ENCODE data around the gene CBARP. TPM values are rescaled to one million over a fixed set of nuclear protein-coding genes. Genes with fewer than 3 reads are reported as not detected.

The CBARP gene
- total RNA-seq, 1 donor from 2014 or later, result 26.2 TPM

GRCh38 chr19:1229056-1229923 is 8.5 kb downstream of the CBARP start:
- Mint-ChIP-seq H3K9me3 (no peaks in the 10 kb centered on the region), H3K4me3 (no peak overlapping the region), H3K27ac (ENCODE audit: unreplicated experiment) (no peak overlapping the region), H3K27me3 (ENCODE audit: low read depth) (no peaks in the 10 kb centered on the region), H3K4me1 (peaks cover 4% of the 10 kb centered on the region), H3K36me3 (ENCODE audit: low read depth) (no peaks in the 10 kb centered on the region)
- DNase-seq (ENCODE audit: low read depth, low spot score), result no peak
- no peak for TF ChIP-seq CTCF (conservative IDR thresholded peaks at IDR 0.05)

- no peaks in the 10 kb centered on the region for H3K36me3 Mint-ChIP-seq (ENCODE audit: low read depth)
- DNase-seq (ENCODE audit: low read depth, low spot score), result no peak
- no peak overlapping the region for H3K27ac Mint-ChIP-seq (ENCODE audit: unreplicated experiment)
- no peaks in the 10 kb centered on the region for H3K9me3 Mint-ChIP-seq
- H3K4me1 Mint-ChIP-seq, result peaks cover 4% of the 10 kb centered on the region
- no peak for TF ChIP-seq CTCF (conservative IDR thresholded peaks at IDR 0.05)
- no peak overlapping the region for H3K4me3 Mint-ChIP-seq
- H3K27me3 Mint-ChIP-seq (ENCODE audit: low read depth), result no peaks in the 10 kb centered on the region
Observed at GRCh38 chr19:1228161-1228957, 9.4 kb downstream of the CBARP start.

GRCh38 chr19:1227304-1228054 is 10.3 kb downstream of the CBARP start:
- DNase-seq (ENCODE audit: low read depth, low spot score), result no peak
- Mint-ChIP-seq H3K4me1 (peaks cover 2% of the 10 kb centered on the region), H3K36me3 (ENCODE audit: low read depth) (no peaks in the 10 kb centered on the region), H3K4me3 (no peak overlapping the region), H3K27ac (ENCODE audit: unreplicated experiment) (no peak overlapping the region), H3K9me3 (no peaks in the 10 kb centered on the region), H3K27me3 (ENCODE audit: low read depth) (no peaks in the 10 kb centered on the region)
- TF ChIP-seq CTCF (conservative IDR thresholded peaks at IDR 0.05), result no peak

- Mint-ChIP-seq H3K27ac (ENCODE audit: unreplicated experiment) (no peak overlapping the region), H3K4me1 (no peaks in the 10 kb centered on the region), H3K36me3 (ENCODE audit: low read depth) (no peaks in the 10 kb centered on the region), H3K9me3 (no peaks in the 10 kb centered on the region), H3K4me3 (no peak overlapping the region), H3K27me3 (ENCODE audit: low read depth) (no peaks in the 10 kb centered on the region)
- DNase-seq (ENCODE audit: low read depth, low spot score), result no peak
- TF ChIP-seq CTCF (conservative IDR thresholded peaks at IDR 0.05), result no peak
Observed at GRCh38 chr19:1226522-1227303, 11.1 kb downstream of the CBARP start.

GRCh38 chr19:1226227-1226518 is 11.6 kb downstream of the CBARP start:
- no peaks in the 10 kb centered on the region for H3K4me1 Mint-ChIP-seq
- H3K27me3 Mint-ChIP-seq (ENCODE audit: low read depth), result no peaks in the 10 kb centered on the region
- H3K27ac Mint-ChIP-seq (ENCODE audit: unreplicated experiment), result no peak overlapping the region
- H3K36me3 Mint-ChIP-seq (ENCODE audit: low read depth), result no peaks in the 10 kb centered on the region
- TF ChIP-seq CTCF (conservative IDR thresholded peaks at IDR 0.05), result no peak
- no peak for DNase-seq (ENCODE audit: low read depth, low spot score)
- no peak overlapping the region for H3K4me3 Mint-ChIP-seq
- no peaks in the 10 kb centered on the region for H3K9me3 Mint-ChIP-seq
